HFFc6 (cell line): ENCODE measurements around the gene PKNOX1. TPM values are rescaled to one million over a fixed set of nuclear protein-coding genes. Genes with fewer than 3 reads are reported as not detected.
"Not testable (repeated sequence)": the region's sequence is repeated elsewhere in the genome, so short reads cannot be mapped to it uniquely, and the experiment has no call there.

Experiments
- DNase-seq: peaks from one replicate; pipeline ENCODE4 v3.0.0-alpha.2; 2018
- H3K27ac Mint-ChIP-seq: 2 replicates; pipeline ENCODE4 v1.8.0; 2020; ENCODE audit warnings: mild to moderate bottlenecking, mixed read lengths
- H3K27me3 Mint-ChIP-seq: 2 replicates; pipeline ENCODE4 v1.8.0; 2021; ENCODE audit warnings: mild to moderate bottlenecking, moderate library complexity, mixed read lengths; ENCODE audit not compliant: insufficient read depth
- H3K36me3 Mint-ChIP-seq: 2 replicates; pipeline ENCODE4 v1.8.0; 2021; ENCODE audit warnings: low read depth, mixed read lengths
- H3K4me1 Mint-ChIP-seq: 2 replicates; pipeline ENCODE4 v1.8.0; 2020; ENCODE audit warnings: low read depth, mixed read lengths
- H3K4me3 Mint-ChIP-seq: 2 replicates; pipeline ENCODE4 v1.8.0; 2020; ENCODE audit warnings: mild to moderate bottlenecking, moderate library complexity, mixed read lengths
- H3K9me3 Mint-ChIP-seq: 2 replicates; pipeline ENCODE4 v1.8.0; 2020; ENCODE audit warnings: mild to moderate bottlenecking, mixed read lengths
- CTCF ChIP-seq: fragments of 200-600 bp; sonication (generic); IDR thresholded peaks from 2 replicates; pipeline ENCODE4 v1.5.0; 2021; ENCODE audit warnings: antibody characterized with exemption, mild to moderate bottlenecking
- long read RNA-seq: library from polyadenylated mRNA; unstranded; transcript quantifications from one replicate; pipeline ENCODE4 v2.0.0, GENCODE V29; 2019
- total RNA-seq, 6 experiments: library from RNA; stranded (reverse); fragmentation: NEBNext Ultra II Directional; extraction: Animal tissue kit (Norgen Biotek cat#: 25700); gene quantifications; 2 replicates in 1 of 6; 3 replicates in 5 of 6; pipeline ENCODE4 v1.2.3, GENCODE V29; 2021

The PKNOX1 gene, protein sequence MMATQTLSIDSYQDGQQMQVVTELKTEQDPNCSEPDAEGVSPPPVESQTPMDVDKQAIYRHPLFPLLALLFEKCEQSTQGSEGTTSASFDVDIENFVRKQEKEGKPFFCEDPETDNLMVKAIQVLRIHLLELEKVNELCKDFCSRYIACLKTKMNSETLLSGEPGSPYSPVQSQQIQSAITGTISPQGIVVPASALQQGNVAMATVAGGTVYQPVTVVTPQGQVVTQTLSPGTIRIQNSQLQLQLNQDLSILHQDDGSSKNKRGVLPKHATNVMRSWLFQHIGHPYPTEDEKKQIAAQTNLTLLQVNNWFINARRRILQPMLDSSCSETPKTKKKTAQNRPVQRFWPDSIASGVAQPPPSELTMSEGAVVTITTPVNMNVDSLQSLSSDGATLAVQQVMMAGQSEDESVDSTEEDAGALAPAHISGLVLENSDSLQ
- total RNA-seq, result 10 to 100 TPM; 16.6 to 22.5 (median 19.2) TPM
- long read RNA-seq, full-length matches to known transcripts, result 12 of 22 reads
- long read RNA-seq, partial matches to known transcripts, result 7 of 22 reads
- long read RNA-seq, other reads (novel, unspliced or antisense), result 3 of 22 reads

DNA sequence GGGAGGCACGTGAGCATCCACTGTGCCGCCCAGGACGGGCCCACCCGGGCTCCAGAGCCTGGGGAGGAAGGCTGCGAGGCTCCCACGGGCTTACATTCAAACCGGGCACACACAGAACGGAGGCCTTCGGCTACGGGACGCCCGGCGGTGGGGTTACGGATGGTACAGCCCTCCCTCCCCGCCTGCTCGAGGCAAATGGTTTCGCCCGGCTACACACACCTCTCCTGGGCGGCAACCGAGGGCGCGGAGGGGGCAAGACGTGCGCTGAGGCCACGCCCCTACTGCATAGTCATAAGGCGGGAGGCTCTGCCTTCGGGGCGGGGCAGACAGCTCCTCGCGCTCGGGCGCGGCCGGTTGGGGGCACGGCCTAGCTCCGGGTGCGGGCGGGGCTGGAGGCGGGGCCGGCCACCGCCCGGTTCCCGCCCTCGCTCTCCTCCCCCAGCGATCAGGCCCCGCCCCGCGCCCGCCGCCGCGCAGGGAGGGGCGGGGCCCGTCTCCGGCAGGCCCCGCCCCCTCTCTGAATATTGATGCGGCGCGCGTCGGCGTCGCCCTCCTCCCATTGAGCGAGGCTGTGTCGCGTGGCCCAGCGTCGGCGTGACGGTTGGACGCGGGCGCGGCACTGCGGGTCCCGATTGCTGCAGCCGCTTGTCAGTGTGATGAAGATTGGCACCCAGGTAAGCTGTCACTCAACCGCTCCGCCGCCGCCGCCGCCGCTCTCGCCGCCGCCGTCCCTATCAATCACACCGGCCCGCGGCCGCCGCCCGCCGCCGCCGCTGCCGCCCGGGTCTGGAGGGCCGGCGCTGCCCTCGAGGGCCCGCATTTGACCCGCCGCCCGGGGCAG lies at the start of gene PKNOX1:
TSS of gene PKNOX1 (plus strand) at position 572 of the 841 bp plus-strand sequence. CDS start 29,820 bp downstream, outside the sequence.
- Mint-ChIP-seq H3K27ac (peak within 1 kb of the TSS; percentile 95), H3K4me3 (peak within 1 kb of the TSS; percentile 92), H3K4me1 (peaks cover 16% of the 10 kb centered on the region), H3K36me3 (peaks cover 21% of the 10 kb centered on the region), H3K9me3 (no peaks in the 10 kb centered on the region), H3K27me3 (peaks cover 2% of the 10 kb centered on the region)
- peak; percentile 98 for DNase-seq
- TF ChIP-seq CTCF, result no peak; the same call in 1 of the 2 replicates

DNA sequence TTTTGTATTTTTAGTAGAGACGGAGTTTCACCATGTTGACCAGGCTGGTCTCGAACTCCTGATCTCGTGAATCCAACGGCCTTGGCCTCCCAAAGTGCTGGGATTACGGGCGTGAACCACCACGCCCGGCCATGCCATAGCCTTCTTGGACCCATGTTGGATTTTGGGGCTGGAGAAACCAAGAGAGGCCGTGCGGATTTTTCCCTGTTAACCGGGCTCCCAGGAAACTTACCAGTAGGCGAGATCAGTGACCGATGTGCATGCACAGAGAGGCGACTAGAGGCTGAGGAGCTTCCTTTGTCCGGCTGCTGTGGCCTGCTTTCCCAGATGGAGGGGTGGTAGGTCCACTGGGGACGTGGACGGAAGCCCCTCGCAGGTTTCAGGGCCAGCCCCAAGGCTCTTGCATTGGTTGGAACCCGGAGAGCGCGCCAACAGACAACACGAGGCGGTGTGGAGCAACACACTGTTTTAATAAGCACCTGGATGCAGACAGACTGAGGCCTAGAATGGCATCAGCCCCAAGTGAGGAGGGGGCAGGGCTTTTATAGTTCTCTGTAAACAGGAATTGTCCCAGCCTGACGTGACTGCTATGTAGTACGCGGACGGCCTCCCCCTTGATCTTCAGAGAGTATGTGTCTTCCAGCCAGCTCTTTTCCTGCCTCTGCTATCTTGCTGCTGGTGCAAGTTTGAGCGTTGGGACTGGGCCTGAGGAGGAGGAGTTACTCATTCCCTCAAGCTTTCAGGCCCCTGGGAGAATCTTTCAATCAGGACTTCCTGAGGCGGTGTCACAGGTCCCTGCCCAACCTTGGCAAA lies 49.0 kb upstream of the PKNOX1 start, which contains the start of gene ERVH48-1:
TSS of gene ERVH48-1 (minus strand) at position 517 of the 813 bp plus-strand sequence. CDS start 6,624 bp downstream, outside the sequence.
- no peaks in the 10 kb centered on the region for H3K27me3 Mint-ChIP-seq
- H3K27ac Mint-ChIP-seq, result no peak within 1 kb of the TSS
- no peaks in the 10 kb centered on the region for H3K36me3 Mint-ChIP-seq

DNA sequence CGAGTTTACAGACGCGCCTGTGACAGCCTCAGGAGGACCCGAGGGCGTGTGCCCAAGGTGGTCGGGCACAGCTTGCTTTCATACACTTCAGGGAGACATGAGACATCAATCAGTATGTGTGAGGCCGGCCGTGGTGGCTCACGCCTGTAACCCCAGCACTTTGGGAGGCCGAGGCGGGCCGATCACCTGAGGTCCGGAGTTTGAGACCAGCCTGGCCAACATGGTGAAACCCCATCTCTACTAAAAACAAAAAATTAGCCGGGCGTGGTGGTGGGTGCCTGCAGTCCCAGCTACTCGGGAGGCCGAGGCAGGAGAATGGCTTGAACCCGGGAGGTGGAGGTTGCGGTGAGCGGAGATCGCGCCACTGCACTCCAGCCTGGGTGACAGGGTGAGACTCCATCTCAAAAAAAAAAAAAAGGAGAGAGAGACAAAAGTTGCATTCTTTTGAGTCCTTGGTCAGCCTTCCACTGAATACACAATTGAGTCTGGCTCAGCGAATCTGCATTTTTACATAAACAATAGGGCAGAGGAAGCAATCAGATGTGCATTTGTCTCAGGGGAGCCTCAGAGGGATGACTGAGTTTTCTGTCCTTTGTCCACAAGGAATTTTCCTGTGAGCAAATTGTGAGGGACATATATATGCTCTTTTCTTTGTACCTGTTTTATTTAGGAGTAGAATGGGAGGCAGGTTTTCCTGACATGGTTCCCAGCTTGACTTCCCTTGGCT lies 46.7 kb upstream of the PKNOX1 start:
- not testable (repeated sequence) for H3K4me3 Mint-ChIP-seq, H3K9me3 Mint-ChIP-seq, H3K27ac Mint-ChIP-seq

More for the DNA sequence above, 49.0 kb upstream of the PKNOX1 start, which contains the start of gene ERVH48-1:
- DNase-seq, result no peak
- TF ChIP-seq CTCF, result no peak
- H3K4me1 Mint-ChIP-seq, result peaks cover 14% of the 10 kb centered on the region
- H3K9me3 Mint-ChIP-seq, result no peaks in the 10 kb centered on the region
- no peak within 1 kb of the TSS for H3K4me3 Mint-ChIP-seq

DNA sequence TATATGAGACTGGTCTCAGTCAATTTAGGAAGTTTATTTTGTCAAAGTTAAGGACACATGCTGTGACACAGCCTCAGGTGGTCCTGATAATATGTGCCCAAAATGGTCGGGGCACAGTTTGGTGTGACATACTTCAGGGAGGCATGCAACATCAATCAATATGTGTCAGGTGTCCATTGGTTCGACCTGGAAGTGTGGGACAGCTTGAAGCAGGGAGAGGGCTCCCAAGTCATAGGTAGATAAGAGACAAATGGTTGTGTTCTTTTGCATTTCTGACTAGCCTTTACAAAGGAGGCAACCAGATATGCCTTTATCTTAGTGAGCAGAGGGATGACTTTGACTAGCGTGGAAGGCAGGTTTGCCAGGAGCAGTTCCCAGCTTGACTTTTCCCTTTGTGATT lies 44.4 kb upstream of the PKNOX1 start:
- no peaks in the 10 kb centered on the region for H3K9me3 Mint-ChIP-seq
- no peaks in the 10 kb centered on the region for H3K36me3 Mint-ChIP-seq
- H3K4me1 Mint-ChIP-seq, result no peaks in the 10 kb centered on the region
- H3K4me3 Mint-ChIP-seq, result no peak overlapping the region
- H3K27me3 Mint-ChIP-seq, result no peaks in the 10 kb centered on the region; the same call in 1 of the 2 replicates
- DNase-seq, result no peak
- no peak overlapping the region for H3K27ac Mint-ChIP-seq
- TF ChIP-seq CTCF, result no peak

More for the DNA sequence above, 46.7 kb upstream of the PKNOX1 start:
- H3K36me3 Mint-ChIP-seq, DNase-seq, H3K27me3 Mint-ChIP-seq: not testable (repeated sequence)
- H3K4me1 Mint-ChIP-seq, result peaks cover 14% of the 10 kb centered on the region

- no peaks in the 10 kb centered on the region; the same call in 1 of the 2 replicates for H3K27me3 Mint-ChIP-seq
- no peak overlapping the region for H3K4me3 Mint-ChIP-seq
- H3K9me3 Mint-ChIP-seq, result no peaks in the 10 kb centered on the region
- H3K4me1 Mint-ChIP-seq, result no peaks in the 10 kb centered on the region
- DNase-seq, result no peak
- TF ChIP-seq CTCF, result no peak
- no peak overlapping the region for H3K27ac Mint-ChIP-seq
- no peaks in the 10 kb centered on the region for H3K36me3 Mint-ChIP-seq
Observed at GRCh38 chr21:42931560-42932235, 42.7 kb upstream of the PKNOX1 start.

DNA sequence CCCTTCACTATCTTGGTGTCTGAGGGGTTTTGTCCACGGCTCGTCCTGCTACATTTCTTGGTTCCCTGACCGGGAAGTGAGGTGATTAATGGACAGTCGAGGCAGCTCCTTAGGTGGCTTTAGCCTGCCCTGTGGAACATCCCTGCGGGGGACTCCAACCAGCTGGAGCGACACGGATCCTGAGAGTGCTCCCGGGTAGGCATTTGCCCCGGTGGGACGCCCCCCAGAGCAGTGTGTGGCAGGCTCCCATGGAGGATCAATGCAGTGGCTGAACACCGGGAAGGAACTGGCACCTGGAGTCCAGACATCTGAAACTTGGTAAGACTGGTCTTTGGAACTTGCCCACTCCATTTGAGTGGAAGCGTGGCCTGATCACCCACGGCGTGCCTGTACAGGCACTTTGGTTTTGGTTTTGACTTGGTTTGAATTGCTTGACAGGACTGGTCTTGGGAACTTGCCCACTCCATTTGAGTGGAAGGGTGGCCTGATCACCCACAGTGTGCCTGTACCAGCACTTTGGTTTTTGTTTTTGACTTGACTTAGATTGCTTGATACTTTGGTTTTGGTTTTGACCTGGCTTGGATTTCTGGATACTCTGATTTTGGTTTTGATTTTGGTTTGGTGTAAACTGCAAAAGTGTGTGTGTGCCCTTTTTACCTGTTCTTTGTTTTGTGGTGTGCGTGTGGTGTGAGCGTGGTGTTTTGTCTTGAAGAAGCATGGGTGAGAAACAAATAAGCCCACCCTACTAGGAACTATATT lies 41.8 kb upstream of the PKNOX1 start:
- not testable (repeated sequence) for H3K4me3 Mint-ChIP-seq, H3K36me3 Mint-ChIP-seq, H3K9me3 Mint-ChIP-seq, DNase-seq, H3K27ac Mint-ChIP-seq, H3K27me3 Mint-ChIP-seq, H3K4me1 Mint-ChIP-seq
